IMR-90 (cell line): ENCODE measurements around the gene CD276. TPM values are rescaled to one million over a fixed set of nuclear protein-coding genes. Genes with fewer than 3 reads are reported as not detected.

Experiments used
- ATAC-seq: fragments of 200-7000 bp; cut with Tn5 transposase; 2 replicates; pipeline ENCODE4 v1.9.1; 2020; ENCODE audit warnings: low read depth, mild to moderate bottlenecking, moderate library complexity
- BruUV-seq: library from RNA; stranded (reverse); fragments of 400-500 nt; replicated peaks from 2 replicates; lab custom pipeline; 2021; lab: Mats Ljungman, UMichigan
- CTCF ChIA-PET: fragments of 300-600 bp; formaldehyde crosslinking; extraction: SDS; loops from one replicate; lab custom pipeline; 2021; ENCODE audit warnings: antibody characterized with exemption; lab: Yijun Ruan, JAX
- POLR2A ChIA-PET: fragments of 300-600 bp; sonication (Branson Sonifier 250); formaldehyde crosslinking; loops from one replicate; lab custom pipeline; 2022; ENCODE audit warnings: antibody characterized with exemption; ENCODE audit not compliant: unreplicated experiment; lab: Charles Lee
- DNase-seq: peaks from one replicate; pipeline ENCODE4 v3.0.0; 2013
- H2AFZ ChIP-seq: replicated peaks from 2 replicates; pipeline ENCODE3; 2013; ENCODE audit warnings: low read length, mild to moderate bottlenecking; ENCODE audit not compliant: poor library complexity
- H2AK5ac ChIP-seq: 2 replicates; pipeline ENCODE4 v1.6.1; 2013; ENCODE audit warnings: low read depth, low read length, inconsistent platforms
- H2AK9ac ChIP-seq: replicated peaks from 2 replicates; pipeline ENCODE3; 2013; ENCODE audit warnings: mild to moderate bottlenecking, low read depth, low read length, moderate library complexity; ENCODE audit not compliant: poor library complexity
- H2BK120ac ChIP-seq: 2 replicates; pipeline ENCODE4 v1.6.1; 2013; ENCODE audit warnings: low read depth, low read length, inconsistent platforms
- H2BK15ac ChIP-seq: 3 replicates; pipeline ENCODE4 v1.6.1; 2013; ENCODE audit warnings: low read depth, low read length, inconsistent platforms
- H2BK20ac ChIP-seq: 2 replicates; pipeline ENCODE4 v1.6.1; 2013; ENCODE audit warnings: low read depth, mild to moderate bottlenecking, inconsistent platforms, low read length, moderate library complexity
- H2BK5ac ChIP-seq: 2 replicates; pipeline ENCODE4 v1.6.1; 2013; ENCODE audit warnings: mild to moderate bottlenecking, low read depth, low read length, inconsistent platforms; ENCODE audit not compliant: poor library complexity, severe bottlenecking
- H3K14ac ChIP-seq: replicated peaks from 2 replicates; pipeline ENCODE4 v1.6.1; 2013; ENCODE audit warnings: low read depth, low read length, inconsistent platforms
- H3K18ac ChIP-seq: 2 replicates; pipeline ENCODE4 v1.6.1; 2013; ENCODE audit warnings: low read depth, low read length, control low read depth
- H3K23ac ChIP-seq: 2 replicates; pipeline ENCODE4 v1.6.1; 2013; ENCODE audit warnings: low read depth, low read length, inconsistent platforms
- H3K27ac ChIP-seq: 2 replicates; pipeline ENCODE4 v1.5.1; 2013; ENCODE audit warnings: mild to moderate bottlenecking, control low read depth, low read length; ENCODE audit not compliant: insufficient read depth
- H3K27me3 ChIP-seq: 2 replicates; pipeline ENCODE4 v1.6.1; 2013; ENCODE audit warnings: low read length; ENCODE audit not compliant: control insufficient read depth, insufficient read depth
- H3K36me3 ChIP-seq: 2 replicates; pipeline ENCODE4 v1.6.1; 2013; ENCODE audit warnings: low read length, mixed read lengths; ENCODE audit not compliant: control insufficient read depth, insufficient read depth
- H3K4ac ChIP-seq: 2 replicates; pipeline ENCODE4 v1.6.1; 2013; ENCODE audit warnings: low read depth, low read length, inconsistent platforms
- H3K4me1 ChIP-seq: 2 replicates; pipeline ENCODE4 v1.6.1; 2013; ENCODE audit warnings: low read length, mixed read lengths; ENCODE audit not compliant: control insufficient read depth, insufficient read depth
- H3K4me2 ChIP-seq: 2 replicates; pipeline ENCODE4 v1.6.1; 2013; ENCODE audit warnings: low read depth, mild to moderate bottlenecking, control low read depth, low read length, moderate library complexity
- H3K4me3 ChIP-seq: 2 replicates; pipeline ENCODE4 v1.5.1; 2013; ENCODE audit warnings: low read depth, mild to moderate bottlenecking, control low read depth, low read length, moderate library complexity; ENCODE audit not compliant: insufficient read depth
- H3K56ac ChIP-seq: 2 replicates; pipeline ENCODE4 v1.6.1; 2013; ENCODE audit warnings: low read length, inconsistent platforms; ENCODE audit not compliant: insufficient read depth; ENCODE audit errors: extremely low read depth
- H3K79me1 ChIP-seq, 2 experiments: 2 replicates each; pipeline ENCODE4 v1.6.1; 2013; ENCODE audit warnings: low read length in 2 of 2, inconsistent platforms in 1 of 2, low read depth in 1 of 2
- H3K9ac ChIP-seq: 2 replicates; pipeline ENCODE4 v1.6.1; 2013; ENCODE audit warnings: low read depth, low read length, control low read depth
- H3K9me1 ChIP-seq: 2 replicates; pipeline ENCODE4 v1.6.1; 2013; ENCODE audit warnings: low read length, inconsistent platforms; ENCODE audit not compliant: insufficient read depth
- H3K9me3 ChIP-seq: 2 replicates; pipeline ENCODE4 v1.6.1; 2013; ENCODE audit warnings: low read length; ENCODE audit not compliant: control insufficient read depth, insufficient read depth
- H4K20me1 ChIP-seq: 2 replicates; pipeline ENCODE4 v1.6.1; 2013; ENCODE audit warnings: low read length, inconsistent platforms; ENCODE audit not compliant: insufficient read depth
- H4K5ac ChIP-seq: 2 replicates; pipeline ENCODE4 v1.6.1; 2013; ENCODE audit warnings: mild to moderate bottlenecking, low read depth, low read length, control low read depth
- H4K8ac ChIP-seq, 2 experiments: 2 replicates each; pipeline ENCODE4 v1.6.1; 2013; ENCODE audit warnings: low read depth in 2 of 2, low read length in 2 of 2, control low read depth in 1 of 2, inconsistent platforms in 1 of 2
- H4K91ac ChIP-seq: 2 replicates; pipeline ENCODE4 v1.6.1; 2013; ENCODE audit warnings: low read depth, low read length, inconsistent platforms; ENCODE audit not compliant: insufficient read depth
- FOS ChIP-seq: fragments of 150-350 bp; IDR thresholded peaks from 2 replicates; pipeline ENCODE4 v1.6.1; 2016; ENCODE audit warnings: low read depth, low read length
- NFE2L2 ChIP-seq: fragments of 150-350 bp; IDR thresholded peaks from 2 replicates; pipeline ENCODE4 v1.6.1; 2016; ENCODE audit warnings: low read depth, mild to moderate bottlenecking, low read length
- SMC3 ChIP-seq: fragments of 150-350 bp; IDR thresholded peaks from 2 replicates; pipeline ENCODE4 v1.6.1; 2016; ENCODE audit warnings: low read depth, mild to moderate bottlenecking, antibody characterized with exemption, low read length, moderate library complexity
- WGBS, 2 experiments: methylation state at CpG; one replicate each; pipeline versions ENCODE4 v1.1.5 to v1.1.7; 2013; ENCODE audit warnings: missing lambda C conversion rate in 2 of 2; ENCODE audit not compliant: insufficient read length in 1 of 2; ENCODE audit errors: extremely low coverage in 2 of 2; 5-methylcytosine and 5-hydroxymethylcytosine counted together
- dilution Hi-C: fragments of 300-500 bp; cut with HindIII; formaldehyde crosslinking; loops from one replicate; pipeline ENCODE4 v1.14.3; 2018; ENCODE audit warnings: low sequenced_read_pairs; ENCODE audit not compliant: unreplicated experiment
- in situ Hi-C: fragments of 300-500 bp; cut with MboI; formaldehyde crosslinking; loops from 3 replicates; pipeline ENCODE4 v1.14.3; 2019; ENCODE audit warnings: low sequenced_read_pairs, inconsistent platforms, mixed read lengths
- intact Hi-C: fragments of 100-400 bp; cut with micrococcal nuclease; formaldehyde crosslinking; loops from 2 replicates; pipeline ENCODE4 v1.10.0; 2022
- polyA plus RNA-seq, 3 experiments: library from polyadenylated mRNA; depleted of rRNA; stranded (reverse); fragments of >200 nt; gene quantifications; 2 replicates each; pipeline ENCODE4 v1.2.3, GENCODE V29; 2012; ENCODE audit warnings: low replicate concordance in 1 of 3
- total RNA-seq: library from RNA; depleted of rRNA; stranded (reverse); fragments of >200 nt; gene quantifications from 2 replicates; pipeline ENCODE4 v1.2.3, GENCODE V29; 2012

The CD276 gene
- total and polyA plus RNA-seq, 2 of the 4 experiments (the other 2 are of a cell fraction), result 30.8 to 149 TPM

DNA sequence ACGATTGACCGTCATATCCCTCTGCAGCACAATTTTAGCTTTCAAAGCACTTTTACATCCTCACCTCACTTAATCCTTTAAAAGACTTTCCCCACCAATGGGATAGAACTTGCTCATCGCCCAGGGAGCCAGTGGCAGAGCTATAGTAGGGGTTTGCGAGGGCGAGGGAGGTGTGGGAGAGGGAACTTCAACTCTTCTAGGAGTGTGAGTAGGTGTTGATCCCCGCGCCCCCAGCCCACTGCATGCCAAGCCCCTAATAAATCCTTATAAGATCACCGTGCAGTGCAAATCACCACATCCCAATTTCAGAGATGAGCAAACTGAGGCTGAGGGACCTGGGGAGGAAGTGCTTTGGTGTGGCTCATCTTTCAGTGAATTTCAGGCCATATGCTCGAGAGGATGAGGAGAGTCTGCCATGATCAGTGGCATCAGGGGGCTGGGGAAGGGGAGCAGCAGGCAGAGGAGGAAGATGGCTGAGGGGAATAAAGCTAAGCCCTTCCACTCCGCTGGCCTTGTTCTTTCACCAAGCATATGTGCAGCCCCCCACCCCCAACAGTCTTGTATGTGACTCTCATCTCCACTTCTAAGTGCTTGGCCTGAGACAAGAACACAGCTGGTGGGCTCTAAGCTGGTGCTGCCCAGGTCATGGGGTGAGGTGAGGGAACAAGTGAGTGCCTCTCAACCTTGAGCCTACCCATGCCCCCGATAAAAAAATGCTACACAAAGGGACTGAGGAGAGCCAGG, 63.8 kb downstream of the CD276 start:
- Histone ChIP-seq H3K4me2 (no peak overlapping the region), H3K27ac (no peak overlapping the region), H2BK5ac (no peak overlapping the region), H3K9me1 (peaks cover 1% of the 10 kb centered on the region; the same call in 1 of the 2 replicates), H4K91ac (no peak overlapping the region), H2BK15ac (no peak overlapping the region), H2BK120ac (no peak overlapping the region), H2AFZ (no peak overlapping the region), H3K79me1 (no peaks in the 10 kb centered on the region), H3K27me3 (peaks cover 75% of the 10 kb centered on the region), H4K8ac (no peak overlapping the region), H2AK9ac (no peak overlapping the region), H2AK5ac (no peak overlapping the region), H3K56ac (no peak overlapping the region), H2BK20ac (no peak overlapping the region), H3K4ac (no peak overlapping the region), H3K18ac (no peak overlapping the region), H3K23ac (no peak overlapping the region), H3K4me3 (no peak overlapping the region), H3K9me3 (no peaks in the 10 kb centered on the region), H3K14ac (no peak overlapping the region), H4K20me1 (no peaks in the 10 kb centered on the region), H3K4me1 (peaks cover under 1% of the 10 kb centered on the region; the same call in 1 of the 2 replicates), H3K9ac (no peak overlapping the region), H4K5ac (no peak overlapping the region), H3K36me3 (no peaks in the 10 kb centered on the region)
- intact Hi-C loops, result no loop called here
- dilution Hi-C loops, result no loop called here
- CTCF ChIA-PET, result no interaction called here
- POLR2A ChIA-PET, result interaction anchor here (0.6 kb wide), 1 partner anchor 1045 kb away, joined by 3 read pairs; no protein-coding TSS in a partner anchor
- DNase-seq (no peak), ATAC-seq (no peak)
- BruUV-seq, result no TSS peak
- WGBS, 2 experiments, result 40% methylated on average over 1 of the region's 11 CpGs; no CpG with 5 or more reads in 1 of the 2 experiments
- in situ Hi-C loops, result no loop called here
- TF ChIP-seq FOS (no peak), SMC3 (no peak), NFE2L2 (no peak)
